PC-3 (cell line): Measurements from ENCODE around the gene RGL2. TPM values are rescaled to one million over a fixed set of nuclear protein-coding genes. Genes with fewer than 3 reads are reported as not detected.
A peak's percentile ranks its signal among the peaks of the same experiment; 100 is the strongest.
"Not testable (repeated sequence)": the region's sequence is repeated elsewhere in the genome, so short reads cannot be mapped to it uniquely, and the experiment has no call there.

Source experiments
- ATAC-seq: fragments of 200-7000 bp; cut with Tn5 transposase; 2 replicates; pipeline ENCODE4 v1.9.1; 2020; ENCODE audit warnings: mild to moderate bottlenecking, moderate library complexity
- BruUV-seq: library from RNA; stranded (reverse); fragments of 400-500 nt; replicated peaks from 2 replicates; lab custom pipeline; 2021; lab: Mats Ljungman, UMichigan
- CTCF ChIA-PET: fragments of 300-600 bp; sonication (Branson Sonifier 250); formaldehyde crosslinking; loops from one replicate; lab custom pipeline; 2022; ENCODE audit warnings: antibody characterized with exemption; lab: Charles Lee
- POLR2A ChIA-PET: fragments of 300-600 bp; sonication (Branson Sonifier 250); formaldehyde crosslinking; loops from one replicate; lab custom pipeline; 2022; ENCODE audit warnings: antibody characterized with exemption; ENCODE audit not compliant: unreplicated experiment; lab: Charles Lee
- DNase-seq: peaks from one replicate; pipeline ENCODE4 v3.0.0-alpha.2; 2015
- H2AFZ ChIP-seq: fragments of 300-600 bp; sonication (generic); 2 replicates; pipeline ENCODE4 v1.6.0; 2016; ENCODE audit warnings: antibody characterized with exemption, low read length
- H3F3A ChIP-seq: fragments of 300-600 bp; sonication (generic); one replicate; pipeline ENCODE4 v1.6.0; 2017; ENCODE audit warnings: antibody characterized with exemption, low read length, control low read depth, mild to moderate bottlenecking; ENCODE audit not compliant: unreplicated experiment
- H3K27ac ChIP-seq: fragments of 300-600 bp; sonication (generic); 2 replicates; pipeline ENCODE4 v1.5.1; 2016; ENCODE audit warnings: mild to moderate bottlenecking, low read length
- H3K27me3 ChIP-seq: fragments of 300-600 bp; sonication (generic); 2 replicates; pipeline ENCODE4 v1.6.1; 2016; ENCODE audit warnings: low read length, mixed read lengths
- H3K36me3 ChIP-seq: fragments of 300-600 bp; sonication (generic); 2 replicates; pipeline ENCODE4 v1.6.1; 2016; ENCODE audit warnings: low read depth, mixed run types, low read length, mixed read lengths
- H3K4me1 ChIP-seq: fragments of 300-600 bp; sonication (generic); 2 replicates; pipeline ENCODE4 v1.5.1; 2016; ENCODE audit warnings: low read length; ENCODE audit not compliant: insufficient read depth
- H3K4me2 ChIP-seq: fragments of 300-600 bp; sonication (generic); 2 replicates; pipeline ENCODE4 v1.6.0; 2016; ENCODE audit warnings: low read length
- H3K4me3 ChIP-seq: fragments of 300-600 bp; sonication (generic); 2 replicates; pipeline ENCODE4 v1.5.1; 2016; ENCODE audit warnings: mild to moderate bottlenecking, low read length, mixed read lengths
- H3K79me2 ChIP-seq: fragments of 300-600 bp; sonication (generic); 2 replicates; pipeline ENCODE4 v1.6.1; 2017; ENCODE audit warnings: low read length, mixed read lengths
- H3K9ac ChIP-seq: fragments of 300-600 bp; sonication (generic); 2 replicates; pipeline ENCODE4 v1.6.0; 2016; ENCODE audit warnings: mild to moderate bottlenecking, low read length
- H3K9me2 ChIP-seq: fragments of 300-600 bp; sonication (generic); replicated peaks from 2 replicates; pipeline ENCODE4 v1.6.1; 2016; ENCODE audit warnings: mixed run types, low read length, mixed read lengths
- H3K9me3 ChIP-seq: fragments of 300-600 bp; sonication (generic); 2 replicates; pipeline ENCODE4 v1.6.1; 2016; ENCODE audit warnings: low read length, mixed read lengths
- H4K20me1 ChIP-seq: fragments of 300-600 bp; sonication (generic); 2 replicates; pipeline ENCODE4 v1.6.1; 2016; ENCODE audit warnings: low read length, mixed read lengths
- CTCF ChIP-seq: fragments of 300-600 bp; sonication (generic); conservative IDR thresholded peaks from 2 replicates; pipeline ENCODE4 v1.5.1; 2017; ENCODE audit warnings: antibody characterized with exemption, low read depth, mild to moderate bottlenecking, low read length
- EZH2 ChIP-seq: fragments of 300-600 bp; sonication (generic); IDR thresholded peaks from one replicate; pipeline ENCODE4 v1.6.1; 2017; ENCODE audit warnings: antibody characterized with exemption, mild to moderate bottlenecking, low read length; ENCODE audit not compliant: unreplicated experiment
- EZH2phosphoT487 ChIP-seq: fragments of 300-600 bp; sonication (generic); IDR thresholded peaks from 2 replicates; pipeline ENCODE4 v1.6.1; 2018; ENCODE audit warnings: mild to moderate bottlenecking, antibody characterized with exemption, low read length, borderline replicate concordance
- intact Hi-C: fragments of 100-400 bp; cut with micrococcal nuclease; formaldehyde crosslinking; loops from 2 replicates; pipeline ENCODE4 v1.9.0; 2023
- total RNA-seq: library from RNA; depleted of rRNA; stranded (reverse); fragments of >200 nt; gene quantifications from 2 replicates; pipeline ENCODE4 v1.2.3, GENCODE V29; 2014

RGL2 gene
- total RNA-seq, 1 experiment from 2014 or later = 34.9 TPM

DNA sequence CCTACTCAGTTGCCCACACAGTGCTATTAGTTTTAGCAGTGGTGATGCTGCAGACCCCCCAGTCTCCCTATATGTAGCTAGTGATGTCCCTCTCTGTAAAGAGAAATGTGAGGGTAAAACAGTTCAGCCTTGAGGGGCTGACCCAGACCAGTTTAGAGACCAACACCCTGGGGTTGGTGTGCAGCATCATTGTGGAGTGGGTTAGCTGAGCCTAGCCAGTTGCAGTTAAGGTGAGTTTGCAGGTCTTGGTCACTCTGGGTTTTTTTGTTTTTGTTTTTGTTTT lies 22.2 kb downstream of the RGL2 start:
- H3K4me2 ChIP-seq = peak overlapping the region; percentile 98
- H3K4me3 ChIP-seq = peak overlapping the region; percentile 87
- peaks cover 29% of the 10 kb centered on the region for H3F3A ChIP-seq
- no peak for DNase-seq
- H3K9me2 ChIP-seq = no peaks in the 10 kb centered on the region
- ChIA-PET POLR2A (interaction anchor here (0.5 kb wide), 1 partner anchor 13 kb away, joined by 12 read pairs; the partner anchor contains the start of genes PFDN6 and WDR46), CTCF (interaction anchor here (1.1 to 1.6 kb wide), 2 partner anchors 23 to 41 kb away, joined by 3 to 18 read pairs; partner anchors contain the start of gene ZBTB22)
- peaks cover 43% of the 10 kb centered on the region for H3K36me3 ChIP-seq
- H3K4me1 ChIP-seq = peaks cover 42% of the 10 kb centered on the region
- ATAC-seq = no peak
- H3K27me3 ChIP-seq = no peaks in the 10 kb centered on the region
- intact Hi-C loops = loop anchor here (10.0 kb wide), 1 partner anchor 72 kb away; the partner anchor contains the start of genes HSD17B8, RING1, RXRB and SLC39A7
- no TSS peak for BruUV-seq
- H3K9ac ChIP-seq = peak overlapping the region; percentile 71
- no peak for TF ChIP-seq EZH2phosphoT487
- no peak for TF ChIP-seq CTCF
- no peak for TF ChIP-seq EZH2
- no peaks in the 10 kb centered on the region for H3K9me3 ChIP-seq
- H2AFZ ChIP-seq = no peak overlapping the region
- peak overlapping the region; percentile 77 for H3K27ac ChIP-seq
- H4K20me1 ChIP-seq = peaks cover 38% of the 10 kb centered on the region
- peaks cover 40% of the 10 kb centered on the region for H3K79me2 ChIP-seq

DNA sequence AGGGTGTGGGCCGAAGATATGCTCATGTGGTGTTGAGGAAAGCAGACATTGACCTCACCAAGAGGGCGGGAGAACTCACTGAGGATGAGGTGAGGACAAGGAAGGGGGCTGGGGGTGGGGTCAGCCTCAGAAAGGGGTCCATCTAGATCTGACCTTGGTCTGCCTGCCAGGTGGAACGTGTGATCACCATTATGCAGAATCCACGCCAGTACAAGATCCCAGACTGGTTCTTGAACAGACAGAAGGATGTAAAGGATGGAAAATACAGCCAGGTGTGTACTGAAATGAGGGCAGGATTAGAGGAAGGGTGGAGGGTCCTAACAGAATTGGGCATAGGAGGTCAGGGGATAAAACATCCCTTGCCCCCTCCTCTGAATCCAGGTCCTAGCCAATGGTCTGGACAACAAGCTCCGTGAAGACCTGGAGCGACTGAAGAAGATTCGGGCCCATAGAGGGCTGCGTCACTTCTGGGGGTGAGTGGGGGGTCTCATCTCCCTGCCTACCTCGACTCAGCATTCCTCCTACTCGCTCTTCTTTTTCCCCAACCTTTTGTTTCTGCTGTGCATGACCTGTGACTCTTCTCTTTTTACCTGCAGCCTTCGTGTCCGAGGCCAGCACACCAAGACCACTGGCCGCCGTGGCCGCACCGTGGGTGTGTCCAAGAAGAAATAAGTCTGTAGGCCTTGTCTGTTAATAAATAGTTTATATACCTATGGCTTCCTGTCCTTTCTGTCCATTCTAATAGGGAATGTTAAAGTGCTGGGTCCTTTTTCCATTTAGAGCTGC lies 22.8 kb downstream of the RGL2 start:
- Histone ChIP-seq H3K9ac (peak overlapping the region; percentile 71), H3K4me2 (peak overlapping the region; percentile 98), H4K20me1 (peaks cover 38% of the 10 kb centered on the region), H3K79me2 (peaks cover 44% of the 10 kb centered on the region), H3K4me3 (peak overlapping the region; percentile 87), H3K27ac (peak overlapping the region; percentile 77), H3F3A (peaks cover 29% of the 10 kb centered on the region), H3K36me3 (peaks cover 43% of the 10 kb centered on the region), H3K4me1 (peaks cover 42% of the 10 kb centered on the region)
- POLR2A ChIA-PET = interaction anchor here (0.5 kb wide), 1 partner anchor 13 kb away, joined by 12 read pairs; the partner anchor contains the start of genes PFDN6 and WDR46
- H3K27me3 ChIP-seq, BruUV-seq, H3K9me3 ChIP-seq, H3K9me2 ChIP-seq, ATAC-seq, H2AFZ ChIP-seq, DNase-seq: not testable (repeated sequence)
- intact Hi-C loops = loop anchor here (10.0 kb wide), 1 partner anchor 71 kb away; the partner anchor contains the start of genes HSD17B8, RING1, RXRB and SLC39A7
- CTCF ChIA-PET = interaction anchor here (0.7 to 1.1 kb wide), 2 partner anchors 23 to 26 kb away, joined by 3 to 5 read pairs; no protein-coding TSS in a partner anchor

GRCh38 chr6:33273924-33274902 lies 24.5 kb downstream of the RGL2 start:
- H3K79me2 ChIP-seq = peaks cover 59% of the 10 kb centered on the region
- DNase-seq (no peak), ATAC-seq (no peak)
- 0 out of 2 replicates have a peak overlapping the region, but pooled peaks have one; percentile 5 for H3K27ac ChIP-seq
- H3K4me1 ChIP-seq = peaks cover 46% of the 10 kb centered on the region
- peaks cover 39% of the 10 kb centered on the region for H3K36me3 ChIP-seq
- H3K4me2 ChIP-seq = peak overlapping the region; percentile 98
- no TSS peak for BruUV-seq
- no peak overlapping the region for H2AFZ ChIP-seq
- ChIA-PET POLR2A (interaction anchor here (0.6 kb wide), 1 partner anchor 13 kb away, joined by 5 read pairs; no protein-coding TSS in a partner anchor), CTCF (no interaction called here)
- peak overlapping the region; percentile 98; the same call in 1 of the 2 replicates for H3K9ac ChIP-seq
- no peak for TF ChIP-seq CTCF
- no peak for TF ChIP-seq EZH2
- TF ChIP-seq EZH2phosphoT487 = no peak
- no peaks in the 10 kb centered on the region for H3K9me2 ChIP-seq
- H3K27me3 ChIP-seq = no peaks in the 10 kb centered on the region
- peak overlapping the region; percentile 87 for H3K4me3 ChIP-seq
- no peaks in the 10 kb centered on the region for H3K9me3 ChIP-seq
- peaks cover 29% of the 10 kb centered on the region for H3F3A ChIP-seq
- H4K20me1 ChIP-seq = peaks cover 38% of the 10 kb centered on the region
- intact Hi-C loops = loop anchor here (10.0 kb wide), 1 partner anchor 69 kb away; the partner anchor contains the start of genes HSD17B8, RING1, RXRB and SLC39A7
